GM18519 (cell line): ENCODE results near the gene SEMA4B.
A peak's percentile ranks its signal among the peaks of the same experiment; 100 is the strongest.
"Not testable (repeated sequence)": the region's sequence is repeated elsewhere in the genome, so short reads cannot be mapped to it uniquely, and the experiment has no call there.

Source experiments
- ATAC-seq: cut with Tn5 transposase; IDR thresholded peaks from one replicate; pipeline ENCODE4 v1.9.1; 2021; ENCODE audit warnings: mild to moderate bottlenecking, moderate library complexity; ENCODE audit not compliant: unreplicated experiment, low FRiP score

The SEMA4B gene

GRCh38 chr15:90178468-90179435 lies 22.4 kb upstream of the SEMA4B start:
- ATAC-seq = no peak

DNA sequence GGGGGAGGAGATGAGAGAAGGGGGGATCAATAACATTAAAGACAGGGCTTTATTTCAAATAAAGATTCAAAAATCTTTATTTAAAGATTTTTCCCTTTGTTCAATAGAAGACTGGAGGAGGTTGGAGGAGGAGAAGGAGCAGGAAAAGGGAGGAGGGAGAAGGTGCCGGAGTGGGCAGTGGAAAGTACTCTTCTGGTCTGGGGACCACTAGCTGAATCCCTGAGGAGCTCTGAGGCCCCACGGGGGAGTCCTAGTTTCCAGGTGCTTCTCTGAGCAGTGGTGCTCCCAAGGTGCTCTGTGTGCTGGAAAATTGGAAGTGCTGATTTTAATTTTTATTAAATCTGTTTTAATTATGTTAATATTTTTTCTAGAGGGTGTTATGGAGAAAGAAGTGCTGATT lies 19.4 kb upstream of the SEMA4B start:
- ATAC-seq = no peak

GRCh38 chr15:90184119-90184785 lies 16.9 kb upstream of the SEMA4B start:
- peak; percentile 56 for ATAC-seq

GRCh38 chr15:90184786-90185704 lies 16.1 kb upstream of the SEMA4B start:
- peak; percentile 37 for ATAC-seq

DNA sequence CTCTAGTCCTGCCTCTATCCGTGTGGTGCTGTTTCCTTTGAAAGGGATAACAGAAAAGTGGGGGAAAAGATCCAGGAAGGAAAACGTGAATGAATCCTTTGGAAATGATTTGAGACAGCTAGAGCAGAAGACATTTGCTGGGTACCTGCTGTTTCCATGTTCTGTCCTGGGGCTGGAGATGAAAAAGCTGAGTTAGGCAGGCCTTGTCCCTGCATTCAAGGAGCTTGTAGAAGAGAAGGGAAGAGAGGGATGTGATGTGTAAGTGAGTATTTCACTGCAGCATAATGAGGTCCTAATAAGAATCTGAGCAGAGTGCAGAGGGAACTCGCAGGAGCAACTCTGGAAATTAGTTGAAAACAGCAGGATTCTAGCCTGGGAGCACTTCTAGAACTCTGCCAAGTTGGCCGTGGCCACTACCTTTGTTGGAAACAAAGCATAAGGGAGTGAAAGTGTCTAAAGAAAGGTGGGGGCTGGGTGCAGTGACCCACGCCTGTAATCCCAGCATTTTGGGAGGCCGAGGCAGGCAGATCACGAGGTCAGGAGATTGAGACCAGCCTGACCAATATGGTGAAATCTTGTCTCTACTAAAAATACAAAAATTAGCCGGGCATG lies 13.8 kb upstream of the SEMA4B start:
- no peak for ATAC-seq

- ATAC-seq = not testable (repeated sequence)
Observed at GRCh38 chr15:90188065-90188464, 13.1 kb upstream of the SEMA4B start.

DNA sequence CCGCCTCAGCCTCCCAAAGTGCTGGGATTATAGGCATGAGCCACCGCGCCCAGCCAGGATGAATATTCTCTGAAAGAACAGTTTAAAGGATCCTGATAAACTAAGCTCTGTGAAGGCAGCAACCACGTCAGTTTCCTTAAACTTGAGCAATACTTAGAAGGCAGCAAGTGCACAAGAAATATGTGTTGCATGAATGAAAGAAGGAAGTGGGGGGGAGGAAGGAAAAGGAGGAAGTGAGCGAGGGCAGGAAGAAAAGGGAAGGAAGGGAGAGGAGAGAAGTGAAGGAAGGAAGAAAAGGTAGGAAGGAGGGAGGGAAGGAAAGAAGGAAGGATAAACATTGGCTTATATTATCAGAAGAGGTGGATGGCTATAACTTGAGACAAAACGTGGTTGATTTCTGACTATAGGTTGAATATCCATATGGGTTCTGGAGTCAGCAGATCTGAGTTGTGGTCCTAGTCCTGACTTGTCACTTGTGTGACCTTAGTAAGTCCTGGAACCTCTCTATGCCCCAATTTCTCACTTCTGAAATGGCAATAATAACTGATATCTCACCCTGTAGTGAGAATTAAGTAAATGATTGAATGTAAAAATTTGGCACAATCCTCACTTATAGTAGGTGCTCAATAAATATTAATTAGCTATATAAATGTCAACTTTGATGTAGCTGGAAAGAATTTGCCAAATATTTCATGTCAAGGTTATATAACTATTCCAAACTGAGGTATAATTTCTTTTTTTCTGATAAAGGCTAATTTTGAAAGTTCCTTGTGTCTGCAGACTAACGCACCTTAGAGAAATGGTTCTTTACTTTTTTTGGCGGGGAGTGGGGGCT lies 12.0 kb upstream of the SEMA4B start:
- no peak for ATAC-seq

DNA sequence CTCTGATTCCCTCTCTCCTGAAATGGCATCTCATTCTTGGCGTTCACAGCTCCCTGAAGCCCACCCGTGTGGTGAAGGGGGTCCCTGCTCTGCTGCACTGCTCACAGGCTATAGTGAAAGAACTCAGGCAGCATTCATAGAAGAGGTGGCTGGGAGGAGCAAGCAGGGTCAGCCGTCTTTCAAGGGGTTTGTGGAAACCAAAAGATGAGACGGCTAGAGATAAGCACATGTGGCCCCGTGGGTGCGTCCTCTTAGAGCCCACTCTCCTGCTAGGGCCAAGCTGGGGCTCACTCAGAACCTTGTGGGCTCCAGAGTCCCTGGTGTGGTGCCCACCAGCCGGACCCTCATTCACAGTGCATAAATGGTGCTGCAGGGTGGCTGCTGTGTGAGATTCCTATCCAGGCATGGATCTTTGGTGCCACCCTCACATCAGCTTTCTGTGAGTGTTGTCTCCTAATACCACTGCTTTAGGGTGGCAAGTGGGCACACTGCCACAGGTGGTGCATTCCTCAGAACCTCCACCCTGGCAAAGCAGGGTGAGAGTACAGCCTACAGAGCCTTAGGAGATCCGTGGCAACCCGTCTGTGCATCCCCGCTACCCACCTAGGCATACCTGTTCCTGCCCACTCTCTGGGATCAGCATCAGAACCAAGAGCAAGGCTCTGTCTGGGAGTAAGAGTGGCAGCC lies 11.2 kb upstream of the SEMA4B start:
- no peak for ATAC-seq

DNA sequence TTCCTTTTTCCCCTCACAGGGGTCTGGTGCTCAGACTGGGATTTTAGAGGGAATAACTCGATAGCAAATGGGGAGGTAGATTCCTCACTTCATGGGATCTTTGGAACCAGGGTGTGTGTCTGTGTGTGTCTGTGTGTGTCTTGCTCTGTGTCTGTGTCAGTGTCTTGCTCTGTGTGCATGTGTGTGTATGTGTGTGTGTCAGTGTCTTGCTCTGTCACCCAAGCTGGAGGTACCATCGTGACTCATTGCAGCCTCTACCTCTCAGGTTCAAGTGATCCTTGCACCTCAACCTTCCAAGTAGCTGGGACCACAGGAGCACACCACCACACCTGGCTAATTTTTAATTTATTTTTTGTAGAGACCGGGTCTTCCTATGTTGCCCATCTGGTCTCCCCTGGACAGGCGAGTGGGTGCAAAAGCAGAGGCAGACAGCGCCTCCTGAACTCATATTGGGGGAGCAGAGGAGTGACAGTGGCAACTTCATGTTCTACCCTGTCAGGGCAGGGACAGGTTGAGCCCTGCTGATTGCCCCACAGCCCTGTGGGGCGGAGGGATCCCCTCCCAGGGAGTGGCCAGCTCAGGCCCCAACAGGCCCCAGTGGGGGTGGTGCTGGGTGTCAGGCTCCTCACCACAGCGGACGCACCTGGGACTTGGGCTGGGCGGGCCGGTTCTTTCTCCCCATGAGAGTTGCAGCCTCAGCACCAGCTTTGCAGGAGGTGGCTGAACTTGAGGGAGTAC lies 10.4 kb upstream of the SEMA4B start:
- no peak for ATAC-seq

DNA sequence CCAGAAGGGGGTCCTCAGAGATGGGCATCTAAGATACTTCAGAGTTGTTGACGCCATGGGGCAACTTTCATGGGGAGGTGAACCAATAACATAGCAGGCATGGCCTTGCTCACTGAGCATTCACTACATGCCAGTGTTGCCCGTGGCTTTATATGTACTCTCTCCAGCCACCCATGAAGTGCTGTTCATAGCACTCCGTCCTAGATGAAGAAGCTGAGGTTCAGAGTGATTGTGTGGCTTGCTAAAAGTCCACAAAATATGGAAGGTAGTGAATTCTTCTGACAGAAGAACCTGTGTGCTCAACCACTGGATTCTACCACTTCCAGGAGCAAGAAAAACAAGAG lies 9.8 kb upstream of the SEMA4B start:
- ATAC-seq = no peak

DNA sequence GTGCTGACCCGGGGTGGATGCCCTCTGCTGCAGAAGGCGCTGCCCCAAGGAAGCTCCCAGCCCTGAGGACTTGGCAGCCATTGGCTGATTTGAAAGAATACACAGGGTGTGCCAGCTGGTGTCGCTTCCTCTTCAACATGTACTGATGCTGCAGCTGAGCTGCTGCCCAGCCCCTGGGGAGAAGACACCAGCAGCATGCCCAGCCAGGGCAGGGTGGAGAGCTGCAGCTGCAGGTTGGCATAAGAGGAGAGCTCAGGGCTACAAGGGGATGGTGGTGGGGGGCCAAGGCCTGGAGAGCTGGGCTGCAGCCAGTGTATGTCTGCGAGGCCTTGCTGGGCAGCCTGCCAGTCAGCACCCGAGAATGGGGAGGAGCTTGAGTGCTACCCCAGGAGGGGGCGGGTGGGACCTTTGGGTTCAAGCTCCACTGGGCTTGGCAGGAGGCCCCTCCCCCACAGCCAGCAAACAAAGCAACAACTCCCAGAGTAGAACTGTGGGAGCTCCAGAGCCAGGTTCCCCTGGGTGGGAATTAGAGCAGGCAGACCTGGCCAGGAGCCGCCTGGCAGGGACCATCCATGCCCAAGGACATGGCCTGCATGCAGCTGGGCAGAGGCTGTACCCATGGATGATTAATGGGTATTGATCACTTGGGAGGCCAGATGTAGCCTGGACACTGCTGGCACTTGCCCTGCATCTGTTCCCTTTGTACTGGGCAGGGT lies 9.2 kb upstream of the SEMA4B start:
- peak; percentile 41 for ATAC-seq

DNA sequence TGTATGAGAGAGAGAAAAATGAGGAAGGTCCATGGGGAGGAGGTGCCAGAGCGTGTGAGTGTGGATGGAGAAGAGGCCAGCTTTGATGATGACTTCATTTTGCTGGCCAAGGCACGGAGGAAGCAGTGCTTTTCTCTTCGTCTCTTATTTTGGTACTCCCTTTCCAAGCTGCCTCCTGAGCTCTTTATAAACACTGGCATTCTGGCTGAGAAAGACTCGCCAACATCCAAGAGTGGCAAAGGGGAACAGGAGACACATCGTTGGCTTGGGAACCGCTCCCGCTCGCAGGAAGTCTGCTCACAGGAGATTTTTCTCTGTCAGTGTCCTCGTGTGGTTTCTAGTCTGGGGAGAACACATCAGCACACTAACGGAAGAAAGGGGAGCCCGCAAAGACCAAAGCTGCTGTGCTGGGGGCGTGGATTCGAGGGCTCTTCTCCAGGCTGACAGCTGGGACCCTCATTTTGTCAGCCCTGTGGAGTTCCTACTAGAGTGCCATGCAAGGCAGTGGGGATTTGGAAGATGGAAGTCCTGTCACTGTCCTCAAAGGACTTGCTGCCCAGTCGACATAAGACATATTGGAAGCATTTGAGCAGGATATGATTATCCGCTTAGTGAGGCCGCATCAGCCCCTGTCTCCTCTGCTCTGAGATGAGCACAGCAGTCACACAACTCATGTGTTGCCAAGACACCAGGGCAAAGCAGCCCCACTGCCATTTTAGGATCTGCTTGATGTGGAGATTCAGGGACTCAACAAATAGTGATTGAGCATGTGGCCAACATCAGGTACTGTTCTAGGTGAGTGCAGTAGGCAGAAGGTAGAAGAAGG lies 8.0 kb upstream of the SEMA4B start:
- ATAC-seq = no peak

GRCh38 chr15:90194655-90195054 lies 6.5 kb upstream of the SEMA4B start:
- no peak for ATAC-seq

DNA sequence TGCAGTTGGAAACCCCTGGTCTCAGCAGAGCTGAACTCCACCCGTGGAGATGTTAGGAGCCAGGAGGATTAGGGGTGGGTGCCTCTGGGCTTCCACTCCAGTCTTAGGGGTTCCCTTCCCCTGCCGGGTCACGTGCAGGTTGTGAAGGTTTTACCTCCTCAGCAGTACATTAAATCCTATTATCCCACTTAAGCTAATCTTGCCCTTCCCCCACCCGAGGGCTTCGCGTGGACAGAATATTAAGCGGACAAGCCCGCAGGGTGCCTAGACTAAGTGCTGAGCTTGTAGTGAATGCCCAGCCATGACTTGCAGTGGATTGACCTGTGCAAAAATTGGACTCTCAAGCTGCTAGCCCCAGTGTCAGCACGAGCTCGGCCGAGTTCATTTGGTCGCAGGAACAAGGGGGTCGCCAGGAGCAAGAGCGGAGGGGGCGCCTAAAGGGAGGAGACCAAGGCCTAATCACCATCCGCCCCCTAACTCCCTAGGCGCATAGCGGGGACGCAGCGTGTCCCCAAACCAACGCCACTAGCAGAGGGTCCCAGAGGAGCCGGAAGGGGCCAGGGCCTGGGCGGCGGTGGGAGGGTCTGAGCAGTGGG lies 498 bp upstream of the SEMA4B start:
- peak; percentile 14 for ATAC-seq

DNA sequence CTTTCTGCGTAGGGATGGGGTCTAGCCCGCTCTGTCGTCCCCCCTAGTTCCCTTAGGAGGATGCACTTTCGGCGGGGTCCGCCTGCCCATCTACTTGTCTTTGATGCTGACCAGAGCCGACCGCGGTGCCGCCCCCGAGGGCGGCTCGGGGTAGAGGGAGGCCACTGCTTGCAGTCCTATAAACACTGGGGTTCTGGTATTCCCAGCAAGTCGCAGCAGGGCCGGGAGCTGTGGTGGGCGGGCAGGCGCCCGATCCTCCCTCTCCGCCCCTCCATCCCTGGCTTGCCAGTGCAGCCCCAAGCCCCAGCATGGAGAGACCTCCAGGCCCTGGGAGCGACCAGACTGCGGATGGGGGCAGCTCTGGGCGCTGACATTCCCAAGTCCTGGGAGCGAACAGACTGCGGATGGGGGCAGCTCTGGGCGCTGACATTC lies 830 bp downstream of the SEMA4B start:
- no peak for ATAC-seq

GRCh38 chr15:90202929-90203328 lies 1.8 kb downstream of the SEMA4B start:
- no peak for ATAC-seq
